Type B pancreatic cell (in vitro differentiated cells): ENCODE data around the gene TMEM97. TPM values are rescaled to one million over a fixed set of nuclear protein-coding genes. Genes with fewer than 3 reads are reported as not detected.

Experiments used
- DNase-seq: peaks from one replicate; pipeline ENCODE4 v3.0.0; 2021; ENCODE audit warnings: mixed read lengths; ENCODE audit not compliant: unreplicated experiment; ENCODE audit errors: extremely low spot score
- H3K27ac Mint-ChIP-seq: 2 replicates; pipeline ENCODE4 v1.8.0; 2021; ENCODE audit warnings: mild to moderate bottlenecking, mixed read lengths
- H3K27me3 Mint-ChIP-seq: 2 replicates; pipeline ENCODE4 v1.8.0; 2021; ENCODE audit warnings: mixed read lengths
- H3K36me3 Mint-ChIP-seq: 2 replicates; pipeline ENCODE4 v1.8.0; 2021; ENCODE audit warnings: mixed read lengths
- H3K4me1 Mint-ChIP-seq: one replicate; pipeline ENCODE4 v1.8.0; 2021; ENCODE audit warnings: mixed read lengths; ENCODE audit not compliant: unreplicated experiment
- H3K4me3 Mint-ChIP-seq: 2 replicates; pipeline ENCODE4 v1.8.0; 2021; ENCODE audit warnings: mild to moderate bottlenecking, mixed read lengths
- H3K9me3 Mint-ChIP-seq: 2 replicates; pipeline ENCODE4 v1.8.0; 2021; ENCODE audit warnings: mixed read lengths
- CTCF ChIP-seq: fragments of 200-600 bp; sonication (generic); conservative IDR thresholded peaks from 2 replicates; pipeline ENCODE4 v1.5.0; 2021; ENCODE audit warnings: antibody characterized with exemption, mild to moderate bottlenecking
- microRNA-seq: library from miRNA; unstranded; fragments of <30 nt; microRNA quantifications from one replicate; pipeline ENCODE4, GENCODE V29; 2020
- total RNA-seq: library from RNA; stranded (reverse); gene quantifications from 2 replicates; pipeline ENCODE4 v1.2.1, GENCODE V29; 2021; ENCODE audit warnings: low replicate concordance

TMEM97 gene
- total RNA-seq, 1 donor from 2014 or later, result 99.9 TPM

- peak overlapping the region; percentile 83 for H3K4me3 Mint-ChIP-seq
- H3K36me3 Mint-ChIP-seq, result peaks cover 4% of the 10 kb centered on the region
- H3K27me3 Mint-ChIP-seq, result peaks cover 14% of the 10 kb centered on the region
- no peak for TF ChIP-seq CTCF
- peaks cover 28% of the 10 kb centered on the region for H3K4me1 Mint-ChIP-seq
- DNase-seq, result no peak
- H3K27ac Mint-ChIP-seq, result no peak overlapping the region
- no peaks in the 10 kb centered on the region for H3K9me3 Mint-ChIP-seq
Observed at GRCh38 chr17:28372203-28372944, 53.4 kb downstream of the TMEM97 start.

DNA sequence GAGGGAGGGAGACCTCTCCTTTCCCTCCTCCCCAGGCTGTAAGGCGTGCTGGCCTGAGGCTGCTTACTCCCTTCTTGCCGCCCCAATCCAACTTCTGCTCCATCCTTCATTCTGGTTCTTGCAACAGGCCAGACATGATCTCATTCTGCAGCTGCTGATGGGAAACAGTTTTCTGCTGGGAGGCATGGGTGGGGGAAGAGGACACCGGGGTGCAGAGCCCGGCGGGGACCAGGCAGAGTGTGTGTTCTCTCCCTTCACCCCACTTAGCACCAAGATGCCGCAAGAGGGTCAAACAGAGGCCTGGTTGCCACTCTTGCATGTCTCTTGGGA, 53.9 kb downstream of the TMEM97 start:
- peaks cover 14% of the 10 kb centered on the region for H3K27me3 Mint-ChIP-seq
- peaks cover 4% of the 10 kb centered on the region for H3K36me3 Mint-ChIP-seq
- no peaks in the 10 kb centered on the region for H3K9me3 Mint-ChIP-seq
- TF ChIP-seq CTCF, result no peak
- no peak for DNase-seq
- peaks cover 28% of the 10 kb centered on the region for H3K4me1 Mint-ChIP-seq
- no peak overlapping the region for H3K27ac Mint-ChIP-seq
- H3K4me3 Mint-ChIP-seq, result peak overlapping the region; percentile 83

Small RNA genes within 50 kb of the gene (microRNA-seq; reads per million reads assigned to microRNA genes)
- gene MIR4723, result 2.5 reads per million

Other genes with a start within 250 kb of the TMEM97 start
- 43.6 and 55.2 TPM in 2 replicates for gene IFT20, start 16.3 kb downstream of the TMEM97 start, total RNA-seq
- gene TNFAIP1, start 16.6 kb downstream of the TMEM97 start, total RNA-seq, result 37.8 and 55.6 TPM in 2 replicates
- 79.3 and 90.8 TPM in 2 replicates for gene POLDIP2, start 38.3 kb downstream of the TMEM97 start, total RNA-seq
- not detected in 2 replicates for gene SEBOX, start 46.0 kb downstream of the TMEM97 start, total RNA-seq
- 20.3 and 54.1 TPM in 2 replicates for gene VTN, start 51.1 kb downstream of the TMEM97 start, total RNA-seq
- gene SARM1, start 52.5 kb downstream of the TMEM97 start, total RNA-seq, result 13.4 and 29.6 TPM in 2 replicates
- gene SLC46A1, start 87.0 kb downstream of the TMEM97 start, total RNA-seq, result 21.9 and 29.6 TPM in 2 replicates
- 1.2 and 8.7 TPM in 2 replicates for gene SLC13A2, start 154.4 kb downstream of the TMEM97 start, total RNA-seq
- 1.0 and 1.2 TPM in 2 replicates for gene FOXN1, start 187.1 kb downstream of the TMEM97 start, total RNA-seq
- 40.2 and 52.2 TPM in 2 replicates for gene UNC119, start 233.4 kb downstream of the TMEM97 start, total RNA-seq